SH-SY5Y (cell line): Measurements from ENCODE around the gene MAST4.

Source experiments
- GATA2 ChIP-seq: IDR thresholded peaks from 2 replicates; pipeline ENCODE4 v1.6.1; 2011; ENCODE audit warnings: mild to moderate bottlenecking, low read depth, low read length
- GATA3 ChIP-seq: IDR thresholded peaks from 2 replicates; pipeline ENCODE4 v1.6.1; 2011; ENCODE audit warnings: low read depth, mild to moderate bottlenecking, low read length, moderate library complexity

DNA sequence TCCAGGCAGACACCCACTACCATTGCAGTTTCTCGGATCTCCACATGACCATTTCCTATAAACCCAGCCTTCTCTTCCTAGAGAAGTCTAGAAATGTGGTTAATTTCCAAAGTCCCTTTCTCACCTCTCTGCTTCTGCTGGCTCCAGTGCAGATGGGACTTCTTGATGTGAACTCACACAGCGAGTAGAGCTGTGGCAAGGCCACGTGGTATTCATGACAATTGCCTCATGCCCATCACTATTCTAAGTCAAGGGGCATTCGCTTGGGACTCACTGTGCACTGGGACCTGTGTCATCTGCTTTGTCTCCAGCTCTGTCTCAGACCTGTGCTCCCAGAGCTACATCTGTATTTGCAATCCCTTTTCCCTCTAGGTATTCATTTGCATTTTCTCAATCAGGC is 594.2 kb downstream of the MAST4 start:
- TF ChIP-seq GATA2, result no peak
- no peak for TF ChIP-seq GATA3
